Right lobe of liver (tissue), 6 donors: ENCODE data around the gene ITGAD. TPM values are rescaled to one million over a fixed set of nuclear protein-coding genes. Genes with fewer than 3 reads are reported as not detected.
A peak's percentile ranks its signal among the peaks of the same experiment; 100 is the strongest.

Experiments used
- ATAC-seq, 4 donors: fragments of 200-7000 bp; cut with Tn5 transposase; one replicate each; pipeline ENCODE4 v1.9.1; 2020; ENCODE audit warnings: mild to moderate bottlenecking in 4 of 4, moderate library complexity in 4 of 4
- DNase-seq, 3 donors: peaks; one replicate each; pipeline ENCODE4 v3.0.0-alpha.2; 2020
- H3K27ac ChIP-seq, 3 donors: fragments of 200-600 bp; one replicate each; pipeline ENCODE4 v1.8.0; 2022
- H3K27me3 ChIP-seq, 2 donors: fragments of 200-600 bp; one replicate each; pipeline ENCODE4 v1.8.0; 2022
- H3K36me3 ChIP-seq, 4 donors: fragments of 200-600 bp; sonication (generic) in 1 of 4; one replicate each; pipeline versions ENCODE4 v1.5.1 to v1.8.0; 2017 to 2022; ENCODE audit warnings: control low read depth in 1 of 4
- H3K4me1 ChIP-seq, 4 donors: fragments of 200-600 bp; sonication (generic) in 1 of 4; one replicate each; pipeline versions ENCODE4 v1.5.1 to v1.8.0; 2017 to 2022; ENCODE audit warnings: control low read depth in 1 of 4
- H3K4me3 ChIP-seq, 3 donors: fragments of 200-600 bp; one replicate each; pipeline ENCODE4 v1.8.0; 2022
- H3K9me3 ChIP-seq, 4 donors: fragments of 200-600 bp; sonication (generic) in 1 of 4; one replicate each; pipeline versions ENCODE4 v1.5.1 to v1.8.0; 2017 to 2022; ENCODE audit warnings: control low read depth in 1 of 4
- POLR2A ChIP-seq: fragments of 450-650 bp; IDR thresholded peaks from one replicate; pipeline ENCODE4 v1.6.1; 2017; ENCODE audit warnings: antibody characterized with exemption, mild to moderate bottlenecking
- WGBS: methylation state at CpG from one replicate; pipeline ENCODE4 v1.1.6; 2018; ENCODE audit warnings: low coverage, low lambda C conversion rate; ENCODE audit not compliant: insufficient coverage; ENCODE audit errors: missing lambda C conversion rate; 5-methylcytosine and 5-hydroxymethylcytosine counted together
- intact Hi-C, 2 donors: fragments of 100-400 bp; cut with DNase I; formaldehyde crosslinking; loops; one replicate each; pipeline versions ENCODE4 v1.11.2 to v1.14.1; 2022
- total RNA-seq, 6 experiments: library from RNA; depleted of rRNA in 2 of 6; stranded (reverse); fragments of >200 nt in 2 of 6; fragmentation: NEBNext Ultra II Directional in 3 of 6; extraction: Animal tissue kit (Norgen Biotek cat#: 25700) in 3 of 6; gene quantifications; one replicate each; pipeline versions ENCODE4 v1.1.0 to v1.2.4, GENCODE V29; 2016 to 2023
- TF ChIP-seq, protein P1 (sequence below), 4 donors: fragments of 200-600 bp in 3 of 4; fragments of 450-650 bp in 1 of 4; IDR thresholded peaks; one replicate each; pipeline versions ENCODE4 v1.5.1 to v1.8.0; 2016 to 2022; ENCODE audit warnings: antibody characterized with exemption in 4 of 4, mild to moderate bottlenecking in 2 of 4
- donor health status: DM: no; HTN: yes; CAD: no.
- donor health status: DM: no; HTN: no; CAD: no.
- donor health status: DM: no; HTN: no; CAD: no.
- donor health status: DM: no; HTN: yes; CAD: no.
- donor health status: DM: no; HTN: yes; CAD: no.

The ITGAD gene
- total RNA-seq, 6 experiments from 2014 or later: 0.13 to 2.0 (median 0.69) TPM; not detected in 2

DNA sequence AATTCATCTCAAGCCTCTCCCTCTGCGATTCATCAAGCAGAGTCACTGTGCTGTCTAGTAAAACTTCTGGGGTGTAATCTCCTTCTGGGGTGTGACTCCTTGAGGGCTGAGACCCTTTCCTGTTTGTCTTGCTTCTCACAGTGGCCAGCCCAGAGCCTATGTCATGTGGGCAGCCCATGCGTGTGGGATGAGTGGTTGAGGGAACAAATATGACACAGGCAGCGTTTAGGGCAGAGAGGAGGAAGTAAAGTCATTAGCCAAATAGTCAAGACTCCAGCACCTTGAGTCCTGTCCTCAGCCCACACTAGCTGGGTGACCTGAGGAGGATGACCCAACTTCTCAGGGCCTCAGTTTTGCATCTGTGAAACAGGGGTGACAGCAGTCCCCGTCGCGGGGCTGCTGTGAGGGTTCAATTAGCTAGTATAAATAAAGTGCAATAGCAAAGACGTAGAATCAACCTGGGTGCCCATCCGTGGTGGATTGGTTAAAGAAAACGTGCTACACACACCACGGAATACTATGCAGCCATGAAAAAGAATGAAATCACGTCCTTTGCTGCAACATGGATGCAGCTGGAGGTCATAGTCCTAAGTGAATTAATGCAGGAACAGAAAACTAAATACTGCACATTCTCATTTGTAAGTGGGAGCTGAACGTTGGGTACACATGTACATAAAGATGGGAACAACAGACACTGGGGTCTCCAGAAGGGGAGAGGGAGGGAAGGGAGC is 42.7 kb upstream of the ITGAD start:
- WGBS: 65% methylated on average over 11 of the region's 12 CpGs
- DNase-seq (no peak), ATAC-seq (peak in 3 of 4 donors; percentile 26 to 43 (median 40))

DNA sequence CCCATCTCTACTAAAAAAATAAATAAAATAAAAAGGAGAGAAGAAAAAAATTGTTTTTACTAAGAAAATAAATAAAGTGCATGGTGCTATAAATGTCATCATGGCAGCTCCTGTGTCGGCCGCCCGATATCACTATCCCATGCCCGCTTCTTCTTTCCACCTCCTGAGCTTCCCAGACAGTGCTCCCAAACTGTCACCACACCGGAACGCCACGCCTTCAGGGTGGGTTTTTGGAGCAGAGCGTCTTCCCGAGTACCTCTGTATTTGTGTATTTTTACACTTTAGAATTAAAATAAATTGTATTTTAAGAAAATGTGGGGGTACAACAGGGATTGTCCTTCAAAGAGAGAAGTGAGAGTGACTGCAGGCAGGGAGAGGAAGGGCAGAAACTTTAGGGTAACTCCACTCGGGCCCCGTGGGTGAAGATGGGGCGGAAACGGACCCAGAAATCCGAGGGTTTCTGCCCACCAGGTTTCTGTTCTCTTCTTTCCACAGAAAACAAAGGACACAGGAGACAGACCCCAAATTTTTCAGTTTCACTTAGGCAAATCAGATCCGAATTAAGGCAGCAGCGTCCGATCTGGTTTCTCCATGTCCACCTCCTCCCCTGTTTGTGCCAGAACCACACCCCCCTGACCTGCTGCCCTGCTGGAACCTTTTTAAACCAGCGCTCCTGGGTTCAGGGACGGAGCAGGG is 41.7 kb upstream of the ITGAD start:
- H3K4me3 ChIP-seq: no peak overlapping the region
- 57% methylated on average over 16 of the region's 19 CpGs for WGBS
- intact Hi-C loops: loop anchor here in 1 of 2 donors (10.0 kb wide), 1 partner anchor 127 kb away; no protein-coding TSS in a partner anchor
- H3K27ac ChIP-seq: peak overlapping the region in 1 of 3 donors; percentile 71
- no peaks in the 10 kb centered on the region for H3K9me3 ChIP-seq
- TF ChIP-seq, protein P1, sequence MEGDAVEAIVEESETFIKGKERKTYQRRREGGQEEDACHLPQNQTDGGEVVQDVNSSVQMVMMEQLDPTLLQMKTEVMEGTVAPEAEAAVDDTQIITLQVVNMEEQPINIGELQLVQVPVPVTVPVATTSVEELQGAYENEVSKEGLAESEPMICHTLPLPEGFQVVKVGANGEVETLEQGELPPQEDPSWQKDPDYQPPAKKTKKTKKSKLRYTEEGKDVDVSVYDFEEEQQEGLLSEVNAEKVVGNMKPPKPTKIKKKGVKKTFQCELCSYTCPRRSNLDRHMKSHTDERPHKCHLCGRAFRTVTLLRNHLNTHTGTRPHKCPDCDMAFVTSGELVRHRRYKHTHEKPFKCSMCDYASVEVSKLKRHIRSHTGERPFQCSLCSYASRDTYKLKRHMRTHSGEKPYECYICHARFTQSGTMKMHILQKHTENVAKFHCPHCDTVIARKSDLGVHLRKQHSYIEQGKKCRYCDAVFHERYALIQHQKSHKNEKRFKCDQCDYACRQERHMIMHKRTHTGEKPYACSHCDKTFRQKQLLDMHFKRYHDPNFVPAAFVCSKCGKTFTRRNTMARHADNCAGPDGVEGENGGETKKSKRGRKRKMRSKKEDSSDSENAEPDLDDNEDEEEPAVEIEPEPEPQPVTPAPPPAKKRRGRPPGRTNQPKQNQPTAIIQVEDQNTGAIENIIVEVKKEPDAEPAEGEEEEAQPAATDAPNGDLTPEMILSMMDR (IDR thresholded peaks at IDR 0.05): no peak
- TF ChIP-seq POLR2A: no peak
- DNase-seq (no peak), ATAC-seq (no peak)
- H3K36me3 ChIP-seq: no peaks in the 10 kb centered on the region
- H3K27me3 ChIP-seq: no peaks in the 10 kb centered on the region
- H3K4me1 ChIP-seq: no peaks in the 10 kb centered on the region

More for the DNA sequence above, 42.7 kb upstream of the ITGAD start:
- peak; percentile 26 for TF ChIP-seq POLR2A
- TF ChIP-seq, protein P1 (IDR thresholded peaks at IDR 0.05): no peak
- no peaks in the 10 kb centered on the region for H3K27me3 ChIP-seq
- no peak overlapping the region for H3K4me3 ChIP-seq
- intact Hi-C loops: loop anchor here in 1 of 2 donors (10.0 kb wide), 1 partner anchor 126 kb away; no protein-coding TSS in a partner anchor
- no peaks in the 10 kb centered on the region for H3K9me3 ChIP-seq
- H3K4me1 ChIP-seq: no peaks in the 10 kb centered on the region
- H3K36me3 ChIP-seq: no peaks in the 10 kb centered on the region
- H3K27ac ChIP-seq: no peak overlapping the region

DNA sequence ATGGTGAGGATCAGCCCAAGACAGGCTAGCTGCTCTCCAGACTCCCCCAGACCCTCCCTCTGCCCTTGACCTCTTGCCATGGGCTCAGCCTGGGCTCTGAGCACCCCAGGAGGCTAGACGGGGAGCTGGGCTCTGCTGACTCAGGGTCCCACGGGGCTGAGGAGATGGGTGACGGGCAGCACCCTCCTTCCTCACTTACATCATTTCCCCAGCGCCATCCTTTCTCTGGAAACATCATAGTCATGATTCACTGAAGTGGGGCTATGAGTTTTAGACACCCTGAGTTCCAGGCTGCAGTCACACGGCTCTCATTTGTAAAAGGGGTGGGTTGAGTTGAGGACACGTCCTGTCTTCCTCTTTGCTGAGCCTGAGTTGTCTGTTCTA is 41.2 kb upstream of the ITGAD start:
- no peaks in the 10 kb centered on the region for H3K36me3 ChIP-seq
- H3K27ac ChIP-seq: peak overlapping the region in 2 of 3 donors; percentile 51 to 71
- no peaks in the 10 kb centered on the region for H3K4me1 ChIP-seq
- no peaks in the 10 kb centered on the region for H3K27me3 ChIP-seq
- DNase-seq (no peak), ATAC-seq (peak; percentile 33 to 45 (median 39))
- TF ChIP-seq, protein P1 (IDR thresholded peaks at IDR 0.05): no peak
- TF ChIP-seq POLR2A: no peak
- 26% methylated on average over 6 of the region's 6 CpGs for WGBS
- intact Hi-C loops: loop anchor here in 1 of 2 donors (10.0 kb wide), 1 partner anchor 127 kb away; no protein-coding TSS in a partner anchor
- H3K9me3 ChIP-seq: no peaks in the 10 kb centered on the region
- H3K4me3 ChIP-seq: no peak overlapping the region

DNA sequence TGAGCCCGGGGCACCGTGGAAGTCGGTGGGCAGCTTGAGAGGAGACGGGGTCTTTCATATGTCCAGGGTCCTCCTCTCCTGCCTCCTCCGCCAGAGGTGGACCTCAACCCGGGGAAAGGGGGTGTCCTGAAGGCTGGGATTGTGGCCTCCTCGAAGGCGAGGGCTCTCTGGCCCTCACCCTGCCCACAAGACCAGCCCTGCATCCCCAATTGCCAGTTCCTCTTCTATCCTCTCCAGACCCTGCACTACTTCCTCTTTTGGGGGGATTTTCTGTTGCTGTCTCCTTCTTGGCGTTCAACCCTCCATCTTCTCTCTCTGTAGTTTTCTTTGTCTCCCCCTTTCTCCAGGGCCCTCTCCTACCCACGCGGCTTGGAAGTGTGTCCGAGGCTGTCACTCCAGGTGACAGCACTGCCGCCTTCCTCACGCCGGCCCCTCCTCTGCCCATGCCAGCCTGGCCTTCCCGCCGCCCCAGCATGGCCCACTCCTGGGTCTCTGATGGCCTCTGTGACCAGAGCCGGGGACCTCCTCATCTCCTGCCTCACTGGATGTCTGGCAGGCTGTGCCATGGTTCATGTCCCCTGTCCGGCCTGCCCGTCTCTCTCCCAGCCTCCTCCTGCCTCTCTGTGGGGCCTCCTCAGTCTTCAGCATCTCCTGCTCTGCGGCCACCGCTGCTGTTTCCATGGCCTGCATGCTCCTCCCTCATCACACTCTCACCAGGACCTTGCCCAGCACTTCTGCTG is 40.6 kb upstream of the ITGAD start:
- Histone ChIP-seq H3K9me3 (no peaks in the 10 kb centered on the region), H3K36me3 (no peaks in the 10 kb centered on the region), H3K27me3 (no peaks in the 10 kb centered on the region), H3K27ac (peak overlapping the region in 2 of 3 donors; percentile 51 to 71), H3K4me3 (no peak overlapping the region), H3K4me1 (no peaks in the 10 kb centered on the region)
- peak in 1 of 3 donors; percentile 58 for DNase-seq
- peak; percentile 43 to 70 (median 56) for ATAC-seq
- no peak for TF ChIP-seq POLR2A
- TF ChIP-seq, protein P1 (IDR thresholded peaks at IDR 0.05): no peak
- intact Hi-C loops: loop anchor here in 1 of 2 donors (10.0 kb wide), 1 partner anchor 128 kb away; no protein-coding TSS in a partner anchor
- 84% methylated on average over 4 of the region's 22 CpGs for WGBS
